ENCODE results near the gene CEP131. TPM values are rescaled to one million over a fixed set of nuclear protein-coding genes. Genes with fewer than 3 reads are reported as not detected.

Gene CEP131
- total RNA-seq, 1 donor from 2014 or later, result 15.9 TPM

DNA sequence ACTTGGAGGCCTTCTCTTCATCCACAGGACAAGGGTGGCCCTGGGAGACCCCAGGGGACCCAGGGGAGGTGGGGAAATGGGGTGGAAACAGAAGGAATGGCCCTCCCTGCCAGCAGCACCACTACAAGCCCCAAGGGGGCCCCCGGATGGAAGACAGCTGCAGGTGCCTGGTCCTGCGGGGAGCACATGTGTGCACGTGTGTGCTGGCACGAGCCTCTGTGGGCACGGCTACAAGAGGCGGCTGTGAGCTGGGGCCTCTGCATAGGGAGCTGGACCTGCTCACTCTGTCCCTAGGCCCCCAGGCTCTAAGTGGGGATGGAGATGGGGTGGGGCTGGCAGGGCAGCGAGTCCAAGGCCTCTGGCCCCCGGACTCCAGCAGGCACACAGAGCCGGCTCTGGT, 43.5 kb downstream of the CEP131 start:
- POLR2A ChIA-PET, result no interaction called here
- Mint-ChIP-seq H3K27me3 (peaks cover 2% of the 10 kb centered on the region), H3K4me1 (no peaks in the 10 kb centered on the region), H3K27ac (no peak overlapping the region), H3K4me3 (no peak overlapping the region), H3K36me3 (ENCODE audit: low read depth) (no peaks in the 10 kb centered on the region), H3K9me3 (peaks cover 9% of the 10 kb centered on the region)
- CTCF ChIA-PET, result no interaction called here
- TF ChIP-seq, protein P1, sequence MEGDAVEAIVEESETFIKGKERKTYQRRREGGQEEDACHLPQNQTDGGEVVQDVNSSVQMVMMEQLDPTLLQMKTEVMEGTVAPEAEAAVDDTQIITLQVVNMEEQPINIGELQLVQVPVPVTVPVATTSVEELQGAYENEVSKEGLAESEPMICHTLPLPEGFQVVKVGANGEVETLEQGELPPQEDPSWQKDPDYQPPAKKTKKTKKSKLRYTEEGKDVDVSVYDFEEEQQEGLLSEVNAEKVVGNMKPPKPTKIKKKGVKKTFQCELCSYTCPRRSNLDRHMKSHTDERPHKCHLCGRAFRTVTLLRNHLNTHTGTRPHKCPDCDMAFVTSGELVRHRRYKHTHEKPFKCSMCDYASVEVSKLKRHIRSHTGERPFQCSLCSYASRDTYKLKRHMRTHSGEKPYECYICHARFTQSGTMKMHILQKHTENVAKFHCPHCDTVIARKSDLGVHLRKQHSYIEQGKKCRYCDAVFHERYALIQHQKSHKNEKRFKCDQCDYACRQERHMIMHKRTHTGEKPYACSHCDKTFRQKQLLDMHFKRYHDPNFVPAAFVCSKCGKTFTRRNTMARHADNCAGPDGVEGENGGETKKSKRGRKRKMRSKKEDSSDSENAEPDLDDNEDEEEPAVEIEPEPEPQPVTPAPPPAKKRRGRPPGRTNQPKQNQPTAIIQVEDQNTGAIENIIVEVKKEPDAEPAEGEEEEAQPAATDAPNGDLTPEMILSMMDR (IDR thresholded peaks at IDR 0.05), result no peak
- intact Hi-C loops (cut with micrococcal nuclease), result no loop called here
- no peak for ATAC-seq (ENCODE audit: low read depth)
- DNase-seq, result no peak

DNA sequence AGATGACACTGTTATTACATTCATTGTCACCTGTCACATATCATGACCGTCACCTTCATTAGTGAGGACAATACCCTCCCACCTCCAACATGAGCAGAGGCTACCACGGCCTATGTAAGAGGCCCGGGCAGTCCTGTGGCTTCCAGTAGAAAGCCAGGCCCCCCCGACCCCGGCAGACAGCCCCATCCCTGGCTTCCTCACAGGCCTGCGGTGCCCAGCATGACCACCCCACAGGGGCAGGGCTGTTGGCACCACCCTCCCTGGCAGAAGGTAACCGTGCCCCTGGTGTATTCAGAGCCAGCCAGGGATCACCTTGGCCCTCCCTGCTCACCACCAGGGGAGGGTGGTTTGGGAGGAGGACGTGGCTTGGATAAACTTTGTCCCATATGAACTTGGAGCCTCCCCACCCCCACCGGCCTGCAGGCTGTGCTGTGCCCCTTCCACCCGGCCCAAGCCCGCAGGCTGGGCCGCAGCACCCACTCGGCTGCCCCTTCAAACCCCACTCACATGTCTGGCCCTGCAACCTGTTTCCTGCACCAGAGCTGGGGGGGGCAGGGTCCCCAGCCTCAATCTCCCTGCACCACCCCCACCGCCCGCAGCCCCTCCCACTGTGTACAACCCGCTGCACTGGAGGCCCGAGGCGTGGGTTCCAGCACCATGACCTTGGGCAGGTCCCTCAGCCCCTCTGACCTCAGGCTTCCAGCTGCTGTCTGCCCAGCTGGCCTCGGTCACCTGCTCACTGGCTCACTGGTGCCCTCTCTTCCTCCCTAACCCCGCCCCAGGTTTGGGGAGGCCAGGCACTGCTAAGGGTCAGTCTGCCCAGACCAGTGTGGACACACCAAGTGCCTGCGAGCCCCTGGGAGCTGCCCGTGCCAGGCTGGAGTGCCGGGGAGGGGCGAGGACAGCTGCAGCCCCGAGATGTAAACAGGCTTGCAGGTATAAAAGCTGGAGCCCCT, 44.4 kb downstream of the CEP131 start:
- Mint-ChIP-seq H3K36me3 (ENCODE audit: low read depth) (no peaks in the 10 kb centered on the region), H3K27ac (no peak overlapping the region), H3K4me1 (no peaks in the 10 kb centered on the region), H3K4me3 (no peak overlapping the region), H3K27me3 (peaks cover under 1% of the 10 kb centered on the region), H3K9me3 (peaks cover 9% of the 10 kb centered on the region)
- POLR2A ChIA-PET, result no interaction called here
- no peak for ATAC-seq (ENCODE audit: low read depth)
- intact Hi-C loops (cut with micrococcal nuclease), result no loop called here
- TF ChIP-seq, protein P1 (IDR thresholded peaks at IDR 0.05), result no peak
- CTCF ChIA-PET, result no interaction called here
- no peak for DNase-seq

GRCh38 chr17:81176666-81177065, 46.1 kb downstream of the CEP131 start:
- H3K4me1 Mint-ChIP-seq, result no peaks in the 10 kb centered on the region

GRCh38 chr17:81173762-81174155, 49.0 kb downstream of the CEP131 start:
- ATAC-seq (ENCODE audit: low read depth) (no peak), DNase-seq (no peak)
- no peak overlapping the region for H3K27ac Mint-ChIP-seq
- no peaks in the 10 kb centered on the region for H3K36me3 Mint-ChIP-seq (ENCODE audit: low read depth)
- peaks cover 9% of the 10 kb centered on the region for H3K9me3 Mint-ChIP-seq
- ChIA-PET POLR2A (no interaction called here), CTCF (no interaction called here)
- H3K4me3 Mint-ChIP-seq, result no peak overlapping the region
- TF ChIP-seq, protein P1 (IDR thresholded peaks at IDR 0.05), result no peak
- H3K27me3 Mint-ChIP-seq, result no peaks in the 10 kb centered on the region
- H3K4me1 Mint-ChIP-seq, result no peaks in the 10 kb centered on the region
- intact Hi-C loops (cut with micrococcal nuclease), result no loop called here

More at GRCh38 chr17:81176666-81177065, 46.1 kb downstream of the CEP131 start:
- ATAC-seq (ENCODE audit: low read depth), result no peak
- H3K27me3 Mint-ChIP-seq, result no peaks in the 10 kb centered on the region
- H3K36me3 Mint-ChIP-seq (ENCODE audit: low read depth), result no peaks in the 10 kb centered on the region
- DNase-seq, result no peak
- H3K27ac Mint-ChIP-seq, result no peak overlapping the region
- ChIA-PET CTCF (no interaction called here), POLR2A (no interaction called here)
- H3K4me3 Mint-ChIP-seq, result no peak overlapping the region
- intact Hi-C loops (cut with micrococcal nuclease), result no loop called here
- TF ChIP-seq, protein P1 (IDR thresholded peaks at IDR 0.05), result no peak
- H3K9me3 Mint-ChIP-seq, result peaks cover 9% of the 10 kb centered on the region

- H3K36me3 Mint-ChIP-seq (ENCODE audit: low read depth), result no peaks in the 10 kb centered on the region
- no peak overlapping the region for H3K4me3 Mint-ChIP-seq
- no peaks in the 10 kb centered on the region for H3K27me3 Mint-ChIP-seq
- no peak for DNase-seq
- peaks cover 9% of the 10 kb centered on the region for H3K9me3 Mint-ChIP-seq
- H3K27ac Mint-ChIP-seq, result no peak overlapping the region
- TF ChIP-seq, protein P1 (IDR thresholded peaks at IDR 0.05), result no peak
- no peaks in the 10 kb centered on the region for H3K4me1 Mint-ChIP-seq
- ChIA-PET CTCF (no interaction called here), POLR2A (no interaction called here)
- intact Hi-C loops (cut with micrococcal nuclease), result no loop called here
- ATAC-seq (ENCODE audit: low read depth), result no peak
These were observed 49.6 kb downstream of the CEP131 start for GRCh38 chr17:81173052-81173761.

All from activated B cell treated with CpG ODN at 0.5 μM for 24 hours (primary cell).